HG03280 (cell line): ENCODE results near the gene PIH1D1.

ENCODE experiments used
- ATAC-seq: cut with Tn5 transposase; IDR thresholded peaks from one replicate; pipeline ENCODE4 v1.9.1; 2021; ENCODE audit warnings: mild to moderate bottlenecking, moderate library complexity; ENCODE audit not compliant: unreplicated experiment

PIH1D1 gene

DNA sequence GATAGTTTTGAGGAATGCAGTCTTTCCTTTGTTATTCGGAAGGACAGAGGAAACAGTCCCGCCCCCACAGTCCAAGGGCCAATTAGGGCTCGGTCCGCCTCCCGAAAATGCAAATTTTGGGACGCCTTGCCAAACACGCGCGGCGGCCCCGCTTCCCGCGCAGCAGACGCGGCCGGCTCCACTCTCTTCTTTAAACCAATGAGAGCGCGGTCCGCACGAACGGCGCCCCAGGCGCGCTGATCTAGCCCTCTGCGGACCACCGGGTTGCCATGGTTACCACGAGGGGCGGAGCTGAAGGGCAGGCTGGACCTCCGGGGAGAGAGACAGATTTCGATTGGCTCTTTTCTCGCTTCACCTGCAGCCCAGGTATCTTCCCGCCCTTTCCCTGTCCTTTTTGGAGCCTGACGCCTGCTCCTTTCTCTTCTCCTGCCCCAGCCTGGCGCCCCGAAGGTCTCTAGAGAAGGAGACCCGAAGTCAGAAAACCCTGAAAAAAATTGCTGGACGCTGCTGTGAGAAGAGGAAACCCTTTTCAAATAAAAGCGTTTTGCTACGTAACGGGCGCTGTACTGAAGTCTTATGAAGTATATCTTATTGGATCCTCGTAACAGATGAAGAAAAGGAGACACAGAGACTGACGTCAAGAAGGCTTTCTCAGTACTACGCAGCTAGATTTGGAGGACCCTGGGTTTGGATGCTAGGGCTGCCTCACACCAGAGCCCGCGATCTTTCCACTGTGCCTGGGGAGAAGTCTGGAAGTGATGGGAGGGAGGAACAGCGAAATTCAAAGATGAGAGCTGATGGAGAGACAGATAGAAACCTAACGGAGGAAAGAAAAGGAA is 30.4 kb downstream of the PIH1D1 start:
- no peak for ATAC-seq

DNA sequence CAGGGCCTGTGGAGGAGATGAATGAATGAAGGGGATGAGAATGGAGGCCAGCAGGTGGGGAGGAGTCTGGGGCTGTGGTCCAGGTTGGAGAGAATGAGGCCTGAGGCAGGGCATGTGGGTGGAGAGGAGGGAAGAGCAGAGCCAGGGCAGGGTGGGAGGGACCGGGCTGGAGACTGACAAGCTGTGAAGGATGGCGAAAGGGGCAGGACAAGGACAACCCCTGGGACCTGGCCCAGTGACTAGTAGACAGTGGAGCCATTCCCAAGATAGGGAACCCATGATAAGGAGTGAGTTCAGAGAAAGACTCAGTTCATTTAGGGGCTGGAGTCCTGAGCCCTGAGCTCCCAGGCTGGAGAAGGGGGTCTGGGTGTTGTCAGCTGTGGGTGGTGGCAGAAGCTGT is 31.4 kb downstream of the PIH1D1 start:
- ATAC-seq: no peak

DNA sequence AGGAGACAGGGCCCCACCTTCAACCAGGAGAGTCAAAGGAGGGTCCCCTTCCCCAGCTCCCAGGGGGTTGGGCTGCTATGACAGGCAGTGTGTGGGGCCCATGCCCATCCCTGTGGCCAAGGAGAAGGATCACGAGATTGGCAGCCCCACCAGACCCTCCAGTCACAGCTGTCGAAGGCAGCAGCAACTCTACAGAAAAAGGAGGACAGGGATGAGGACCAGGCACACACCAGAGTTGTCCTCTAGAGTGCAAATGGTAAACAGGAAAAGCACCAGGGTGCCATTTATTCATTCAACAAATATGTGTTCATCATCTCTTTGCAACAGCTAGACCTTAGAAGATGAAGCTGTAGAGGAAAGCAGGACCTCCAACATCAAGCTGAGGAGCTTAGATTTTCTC is 32.4 kb downstream of the PIH1D1 start:
- no peak for ATAC-seq

DNA sequence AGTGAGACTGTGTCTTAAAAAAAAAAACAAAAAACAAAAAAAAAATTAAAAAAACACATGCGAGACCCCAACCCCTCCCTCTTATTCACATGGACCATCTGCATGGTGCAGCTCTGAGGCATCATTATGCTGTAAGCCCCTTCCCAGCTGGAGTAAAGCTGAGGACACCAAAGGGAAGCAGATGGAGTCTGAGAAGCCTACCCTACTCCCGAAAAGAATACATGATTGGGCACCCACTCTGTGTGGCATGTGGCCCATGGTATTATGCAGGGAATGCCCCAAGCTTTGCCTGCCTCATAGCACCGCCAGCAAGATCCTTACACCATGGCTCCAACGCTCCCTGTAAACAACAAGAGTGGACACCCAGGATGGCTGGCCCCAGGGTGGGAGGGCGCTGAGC is 33.1 kb downstream of the PIH1D1 start:
- ATAC-seq: no peak

GRCh38 chr19:49417088-49417487 is 34.5 kb downstream of the PIH1D1 start:
- ATAC-seq: no peak

DNA sequence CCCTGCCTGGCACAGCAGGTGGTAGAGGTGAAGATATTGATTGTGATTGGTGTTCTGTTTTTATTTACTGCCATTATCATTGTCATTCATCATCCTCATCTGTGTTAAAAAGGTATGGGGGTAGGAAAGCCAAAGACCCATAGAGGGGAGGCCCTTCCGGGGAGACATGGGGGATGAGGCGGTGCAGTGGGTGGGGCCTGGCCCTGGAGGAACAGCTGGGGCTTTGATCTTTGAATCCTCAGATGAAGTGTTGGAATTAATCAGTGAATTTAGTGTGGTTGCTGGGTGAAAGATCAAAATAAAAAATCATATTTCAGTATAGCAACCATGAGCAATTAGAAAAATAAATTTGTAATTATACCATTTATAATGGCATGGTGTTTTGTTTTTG is 35.8 kb downstream of the PIH1D1 start:
- ATAC-seq: no peak

- ATAC-seq: no peak
Measured at GRCh38 chr19:49415102-49415809, 36.4 kb downstream of the PIH1D1 start.

DNA sequence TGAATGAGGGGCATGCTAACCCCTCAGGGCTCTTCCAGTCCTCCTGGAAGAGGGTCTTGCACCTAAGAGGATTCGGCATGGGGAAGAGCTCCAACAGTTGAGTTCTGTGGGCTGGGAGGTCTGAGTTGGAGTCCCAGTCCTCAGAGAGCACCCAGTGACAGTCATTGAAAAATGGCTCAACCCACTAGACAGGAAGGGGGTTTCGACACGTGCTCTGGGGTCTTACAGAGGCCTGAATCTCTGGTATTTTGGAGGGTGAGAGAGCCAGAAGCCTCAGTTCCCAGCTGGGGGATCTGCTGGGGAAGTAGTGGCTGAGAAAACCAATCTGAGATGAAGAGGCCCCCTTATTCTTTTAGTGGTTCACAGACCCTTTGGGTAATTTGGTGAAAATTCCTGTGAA is 37.4 kb downstream of the PIH1D1 start:
- ATAC-seq: no peak

DNA sequence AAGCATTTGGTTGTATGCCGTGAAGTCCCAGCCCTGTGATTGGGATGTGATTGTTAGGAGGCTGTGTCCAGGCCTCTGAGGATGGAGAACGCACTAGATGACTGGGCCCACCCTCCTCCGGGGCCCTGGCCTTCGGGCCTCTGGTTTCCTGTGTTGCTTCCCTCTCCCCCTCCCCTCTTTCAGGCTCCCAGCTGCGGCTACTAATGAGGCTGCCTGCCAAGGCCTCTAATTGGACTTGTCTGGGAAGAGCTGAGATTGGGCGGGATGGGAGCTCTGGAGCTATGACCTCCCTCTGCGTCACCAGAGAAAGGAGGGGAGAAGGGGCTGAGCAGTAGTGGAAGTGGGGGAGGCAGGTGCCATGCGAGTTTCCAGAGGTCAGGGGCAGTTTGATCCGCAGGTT is 38.3 kb downstream of the PIH1D1 start:
- no peak for ATAC-seq

GRCh38 chr19:49411681-49412326 is 39.8 kb downstream of the PIH1D1 start:
- ATAC-seq: no peak

DNA sequence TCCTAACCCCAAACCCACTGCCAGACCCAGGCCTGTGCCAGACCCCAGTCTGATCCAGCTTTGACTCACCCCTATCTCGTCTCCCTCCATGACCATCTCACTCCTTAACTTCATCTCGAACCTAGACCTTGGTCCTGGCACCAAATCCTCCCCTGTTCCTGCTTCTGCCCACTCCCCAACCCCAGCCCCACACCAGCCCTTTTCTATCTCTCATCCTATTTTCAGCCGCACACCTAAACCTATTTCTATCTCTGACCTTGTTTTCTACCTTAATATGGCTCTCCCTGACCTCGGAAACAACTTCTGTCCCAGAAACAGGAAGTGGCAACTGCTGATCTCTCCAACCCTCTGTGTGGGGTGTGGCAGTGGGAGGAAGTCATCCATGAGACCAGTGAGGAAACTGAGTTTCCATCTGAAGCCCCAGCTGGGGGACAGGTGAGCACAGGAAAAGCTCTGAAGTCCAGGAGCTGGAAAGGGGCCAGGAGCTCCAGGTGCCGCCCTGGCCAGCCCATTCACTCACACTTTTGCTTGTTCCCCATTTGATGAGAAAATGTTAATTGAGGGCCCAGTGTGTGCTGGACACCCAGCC is 42.1 kb downstream of the PIH1D1 start:
- ATAC-seq: no peak

GRCh38 chr19:49408816-49409440 is 42.7 kb downstream of the PIH1D1 start:
- ATAC-seq: no peak

DNA sequence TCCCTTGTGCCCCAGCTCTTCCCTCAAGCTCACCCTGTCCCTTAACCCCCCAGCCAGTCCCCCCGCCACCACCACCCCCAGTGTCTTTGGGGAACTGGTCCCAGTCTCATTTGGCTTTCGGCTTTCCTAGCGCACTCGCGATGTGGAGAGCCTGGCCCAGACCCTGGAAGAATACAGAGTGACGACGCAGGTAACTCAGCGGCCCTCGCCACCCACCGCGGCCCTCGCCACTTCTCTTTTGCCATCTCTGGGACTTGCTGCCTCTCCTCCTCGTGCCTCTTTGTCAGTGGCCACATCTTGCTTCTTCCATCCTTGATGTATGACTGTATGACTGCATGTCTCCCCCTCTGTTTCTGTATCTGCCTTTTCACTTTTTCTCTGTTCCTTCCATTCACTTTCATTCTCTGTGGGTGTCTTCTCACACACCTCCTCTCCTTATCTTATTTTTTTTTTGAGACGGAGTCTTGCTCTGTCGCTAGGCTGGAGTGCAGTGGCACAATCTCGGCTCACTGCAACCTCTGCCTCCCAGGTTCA is 44.1 kb downstream of the PIH1D1 start:
- ATAC-seq: no peak

- no peak for ATAC-seq
Measured at GRCh38 chr19:49407079-49407478, 44.5 kb downstream of the PIH1D1 start.

DNA sequence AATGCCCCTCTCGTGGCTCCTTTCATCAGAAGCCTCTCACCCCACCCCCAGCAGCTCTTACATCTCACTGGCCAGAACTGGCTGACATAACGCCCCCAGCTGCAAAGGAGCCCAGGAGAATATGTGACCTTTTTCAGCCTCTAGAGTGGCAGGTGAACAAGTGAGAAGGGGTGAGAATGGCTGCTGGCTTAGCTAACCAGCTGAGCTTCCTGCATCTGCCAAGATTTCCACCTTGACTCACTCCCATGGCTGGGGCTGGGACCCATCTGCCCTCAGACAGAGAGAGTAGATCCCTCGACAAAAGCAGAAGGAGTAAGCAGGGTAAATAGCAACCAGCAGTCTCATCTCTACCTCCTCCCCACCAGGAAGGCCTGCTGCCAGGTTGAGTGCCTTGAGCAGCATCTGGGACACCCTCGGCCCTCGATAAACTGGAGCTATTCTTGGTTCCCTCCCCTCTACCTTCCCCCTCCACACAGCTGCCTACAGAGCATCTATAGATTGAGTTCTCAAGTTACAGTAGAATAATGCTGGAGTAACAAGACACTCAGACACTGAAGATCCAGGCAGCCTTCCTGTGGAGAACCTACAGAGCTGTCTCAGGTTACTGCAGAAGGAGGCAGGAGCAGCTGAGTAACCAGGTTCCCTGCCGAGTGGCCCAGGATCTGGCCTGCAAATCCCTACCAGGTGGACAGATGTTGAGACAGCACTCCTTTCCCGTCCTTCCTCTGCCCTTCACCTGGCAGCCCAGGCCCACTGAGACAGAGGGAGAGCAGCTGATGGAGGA is 48.0 kb downstream of the PIH1D1 start:
- no peak for ATAC-seq

DNA sequence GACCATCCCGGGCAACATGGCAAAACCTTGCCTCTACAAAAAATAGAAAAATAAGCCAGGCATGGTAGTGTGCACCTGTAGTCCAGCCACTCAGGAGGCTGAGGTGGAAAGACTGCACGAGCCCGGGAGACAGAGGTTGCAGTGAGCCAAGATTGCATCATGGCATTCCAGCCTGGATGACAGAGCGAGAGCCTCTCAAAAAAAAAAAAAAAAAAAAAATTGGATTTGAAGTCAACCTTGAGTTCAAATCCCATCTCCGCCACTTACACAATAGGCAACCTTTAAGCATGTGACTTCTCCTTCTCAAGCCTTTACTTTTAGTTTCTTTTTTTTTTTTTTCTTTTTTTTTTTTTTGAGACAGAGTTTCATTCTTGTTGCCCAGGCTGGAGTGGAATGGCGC is 51.6 kb downstream of the PIH1D1 start:
- ATAC-seq: no peak

GRCh38 chr19:49398931-49399330 is 52.7 kb downstream of the PIH1D1 start:
- ATAC-seq: no peak

DNA sequence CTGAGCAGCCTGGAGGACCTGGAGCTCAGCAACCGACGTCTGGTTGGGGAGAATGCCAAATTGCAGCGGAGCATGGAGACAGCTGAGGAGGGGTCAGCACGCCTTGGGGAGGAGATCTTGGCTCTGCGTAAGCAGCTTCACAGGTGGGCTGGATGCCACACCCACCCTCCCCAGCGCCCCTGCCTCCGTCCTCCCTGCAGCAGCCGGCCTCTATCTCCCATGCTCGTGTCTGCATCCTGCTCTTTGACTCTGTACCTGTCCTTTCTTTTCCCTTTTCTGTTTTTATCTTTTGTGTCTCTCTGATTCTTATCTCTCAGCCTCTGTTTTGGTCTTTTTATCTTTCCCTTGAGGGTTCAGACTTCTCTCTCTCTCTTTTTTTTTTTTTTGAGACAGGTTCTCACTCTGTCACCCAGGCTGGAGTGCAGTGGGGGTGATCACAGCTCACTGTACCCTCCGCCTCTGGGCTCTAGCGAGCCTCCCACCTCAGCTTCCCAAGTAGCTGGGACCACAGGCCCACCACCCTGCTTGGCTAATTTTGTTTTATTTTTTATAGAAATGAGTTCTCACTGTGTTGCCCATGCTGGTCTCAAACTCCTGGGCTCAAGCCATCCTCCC is 53.5 kb downstream of the PIH1D1 start:
- no peak for ATAC-seq

- ATAC-seq: no peak
Measured at GRCh38 chr19:49396738-49397505, 54.7 kb downstream of the PIH1D1 start.
